ENCODE data around the gene C2CD3.

Gene C2CD3

GRCh38 chr11:74020539-74020938 is 150.3 kb downstream of the C2CD3 start:
- DNase-seq (ENCODE audit: low read depth) = no peak

- DNase-seq (ENCODE audit: low read depth) = no peak
Measured at GRCh38 chr11:74019860-74020259, 150.9 kb downstream of the C2CD3 start.

GRCh38 chr11:74019104-74019738 is 151.6 kb downstream of the C2CD3 start:
- DNase-seq (ENCODE audit: low read depth) = no peak

- peak; percentile 64 for DNase-seq (ENCODE audit: low read depth)
Measured at GRCh38 chr11:74018331-74019005, 152.3 kb downstream of the C2CD3 start.

- no peak for DNase-seq (ENCODE audit: low read depth)
Measured at GRCh38 chr11:74017631-74018030, 153.2 kb downstream of the C2CD3 start.

- DNase-seq (ENCODE audit: low read depth) = no peak
Measured at GRCh38 chr11:74015919-74016684, 154.7 kb downstream of the C2CD3 start.

- DNase-seq (ENCODE audit: low read depth) = no peak
Measured at GRCh38 chr11:74014880-74015279, 155.9 kb downstream of the C2CD3 start.

- DNase-seq (ENCODE audit: low read depth) = no peak
Measured at GRCh38 chr11:74013141-74013540, 157.7 kb downstream of the C2CD3 start.

GRCh38 chr11:74012074-74012809 is 158.6 kb downstream of the C2CD3 start:
- no peak for DNase-seq (ENCODE audit: low read depth)

- peak; percentile 4 for DNase-seq (ENCODE audit: low read depth)
Measured at GRCh38 chr11:74011360-74012073, 159.3 kb downstream of the C2CD3 start.

- no peak for DNase-seq (ENCODE audit: low read depth)
Measured at GRCh38 chr11:74010306-74011300, 160.2 kb downstream of the C2CD3 start.

GRCh38 chr11:74009675-74010305 is 161.0 kb downstream of the C2CD3 start:
- DNase-seq (ENCODE audit: low read depth) = no peak

GRCh38 chr11:74009230-74009547 is 161.6 kb downstream of the C2CD3 start:
- DNase-seq (ENCODE audit: low read depth) = no peak

GRCh38 chr11:74008373-74009229 is 162.2 kb downstream of the C2CD3 start, which contains the start of gene UCP3:
UCP3 (minus strand) TSS chr11:74009085; CDS start chr11:74007042, 2,043 bp downstream.
- DNase-seq (ENCODE audit: low read depth) = no peak

- no peak for DNase-seq (ENCODE audit: low read depth)
Measured at GRCh38 chr11:74007691-74008372, 163.0 kb downstream of the C2CD3 start.

GRCh38 chr11:74006743-74007304 is 164.0 kb downstream of the C2CD3 start:
- DNase-seq (ENCODE audit: low read depth) = no peak

GRCh38 chr11:74005721-74006517 is 164.9 kb downstream of the C2CD3 start:
- DNase-seq (ENCODE audit: low read depth) = no peak

Measured in EH (cell line).